Measurements from ENCODE around the gene IL12A.

DNA sequence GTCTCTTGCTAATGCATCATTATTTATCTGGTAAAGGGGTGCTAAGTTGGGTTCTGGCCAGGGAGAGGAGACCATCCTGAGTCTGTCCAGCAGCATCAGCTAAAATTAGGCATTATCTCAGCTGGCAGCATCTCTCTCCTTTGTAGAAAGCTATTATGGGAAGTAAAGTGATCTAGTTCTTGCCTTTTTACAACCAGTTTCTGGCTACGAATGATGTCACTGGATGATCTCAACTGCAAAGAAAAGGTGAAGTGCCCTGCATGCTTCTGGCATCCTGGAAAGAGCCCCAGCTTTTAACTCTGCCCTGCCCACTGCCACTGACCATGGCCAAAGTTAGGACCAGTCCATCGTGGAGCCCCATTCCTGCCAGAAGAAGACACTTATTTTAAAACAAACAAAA is 37.1 kb upstream of the IL12A start:
- TF ChIP-seq POLR2A (IDR thresholded peaks at IDR 0.05; ENCODE audit: low read depth, low read length) = no peak
- TF ChIP-seq, protein P1, sequence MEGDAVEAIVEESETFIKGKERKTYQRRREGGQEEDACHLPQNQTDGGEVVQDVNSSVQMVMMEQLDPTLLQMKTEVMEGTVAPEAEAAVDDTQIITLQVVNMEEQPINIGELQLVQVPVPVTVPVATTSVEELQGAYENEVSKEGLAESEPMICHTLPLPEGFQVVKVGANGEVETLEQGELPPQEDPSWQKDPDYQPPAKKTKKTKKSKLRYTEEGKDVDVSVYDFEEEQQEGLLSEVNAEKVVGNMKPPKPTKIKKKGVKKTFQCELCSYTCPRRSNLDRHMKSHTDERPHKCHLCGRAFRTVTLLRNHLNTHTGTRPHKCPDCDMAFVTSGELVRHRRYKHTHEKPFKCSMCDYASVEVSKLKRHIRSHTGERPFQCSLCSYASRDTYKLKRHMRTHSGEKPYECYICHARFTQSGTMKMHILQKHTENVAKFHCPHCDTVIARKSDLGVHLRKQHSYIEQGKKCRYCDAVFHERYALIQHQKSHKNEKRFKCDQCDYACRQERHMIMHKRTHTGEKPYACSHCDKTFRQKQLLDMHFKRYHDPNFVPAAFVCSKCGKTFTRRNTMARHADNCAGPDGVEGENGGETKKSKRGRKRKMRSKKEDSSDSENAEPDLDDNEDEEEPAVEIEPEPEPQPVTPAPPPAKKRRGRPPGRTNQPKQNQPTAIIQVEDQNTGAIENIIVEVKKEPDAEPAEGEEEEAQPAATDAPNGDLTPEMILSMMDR (IDR thresholded peaks at IDR 0.05 in 2 of 3, conservative IDR thresholded peaks at IDR 0.05 in 1 of 3; ENCODE audit: control insufficient read depth in 2 of 3, extremely low read depth in 1 of 3, insufficient read depth in 1 of 3, low read depth in 3 of 3, low read length in 3 of 3) = no peak
- TF ChIP-seq, protein P2, sequence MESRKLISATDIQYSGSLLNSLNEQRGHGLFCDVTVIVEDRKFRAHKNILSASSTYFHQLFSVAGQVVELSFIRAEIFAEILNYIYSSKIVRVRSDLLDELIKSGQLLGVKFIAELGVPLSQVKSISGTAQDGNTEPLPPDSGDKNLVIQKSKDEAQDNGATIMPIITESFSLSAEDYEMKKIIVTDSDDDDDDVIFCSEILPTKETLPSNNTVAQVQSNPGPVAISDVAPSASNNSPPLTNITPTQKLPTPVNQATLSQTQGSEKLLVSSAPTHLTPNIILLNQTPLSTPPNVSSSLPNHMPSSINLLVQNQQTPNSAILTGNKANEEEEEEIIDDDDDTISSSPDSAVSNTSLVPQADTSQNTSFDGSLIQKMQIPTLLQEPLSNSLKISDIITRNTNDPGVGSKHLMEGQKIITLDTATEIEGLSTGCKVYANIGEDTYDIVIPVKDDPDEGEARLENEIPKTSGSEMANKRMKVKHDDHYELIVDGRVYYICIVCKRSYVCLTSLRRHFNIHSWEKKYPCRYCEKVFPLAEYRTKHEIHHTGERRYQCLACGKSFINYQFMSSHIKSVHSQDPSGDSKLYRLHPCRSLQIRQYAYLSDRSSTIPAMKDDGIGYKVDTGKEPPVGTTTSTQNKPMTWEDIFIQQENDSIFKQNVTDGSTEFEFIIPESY (IDR thresholded peaks at IDR 0.05) = no peak
- TF ChIP-seq POLR2AphosphoS5 (IDR thresholded peaks at IDR 0.05; ENCODE audit: low read length) = no peak
- TF ChIP-seq, protein P3, sequence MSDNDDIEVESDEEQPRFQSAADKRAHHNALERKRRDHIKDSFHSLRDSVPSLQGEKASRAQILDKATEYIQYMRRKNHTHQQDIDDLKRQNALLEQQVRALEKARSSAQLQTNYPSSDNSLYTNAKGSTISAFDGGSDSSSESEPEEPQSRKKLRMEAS (IDR thresholded peaks at IDR 0.05; ENCODE audit: low read depth, low read length) = no peak
- TF ChIP-seq SREBF1 (IDR thresholded peaks at IDR 0.05; ENCODE audit: low read length) = no peak
- no peak for TF ChIP-seq CEBPB (IDR thresholded peaks at IDR 0.05; ENCODE audit: borderline replicate concordance in 1 of 2, low read depth in 2 of 2, low read length in 2 of 2)
- no peak for TF ChIP-seq ZNF207 (IDR thresholded peaks at IDR 0.05; ENCODE audit: borderline replicate concordance)
- no peak for TF ChIP-seq JUND (IDR thresholded peaks at IDR 0.05; ENCODE audit: low read depth, low read length)
- TF ChIP-seq FOXM1 (IDR thresholded peaks at IDR 0.05; ENCODE audit: low read depth, low read length) = no peak
- no peak for TF ChIP-seq EP300 (IDR thresholded peaks at IDR 0.05; ENCODE audit: borderline replicate concordance in 1 of 2, control insufficient read depth in 1 of 2, low read depth in 2 of 2, low read length in 2 of 2)
- TF ChIP-seq ZNF24 (IDR thresholded peaks at IDR 0.05) = no peak
